Subcutaneous adipose tissue (tissue), 4 donors: ENCODE measurements around the gene CST9. TPM values are rescaled to one million over a fixed set of nuclear protein-coding genes. Genes with fewer than 3 reads are reported as not detected.

Experiments used
- total RNA-seq, 4 donors: library from RNA; depleted of rRNA; stranded (reverse); fragments of >200 nt; gene quantifications; one replicate each; pipeline ENCODE4 v1.1.0, GENCODE V29; 2016
- TF ChIP-seq, protein P1 (sequence below): fragments of 450-650 bp; IDR thresholded peaks from one replicate; pipeline ENCODE4 v1.5.1; 2016; ENCODE audit warnings: low read depth, mild to moderate bottlenecking, control low read depth, antibody characterized with exemption, moderate library complexity

The CST9 gene
- total RNA-seq, 4 donors from 2014 or later = not detected

GRCh38 chr20:23641936-23642751, 36.4 kb upstream of the CST9 start:
- TF ChIP-seq, protein P1, sequence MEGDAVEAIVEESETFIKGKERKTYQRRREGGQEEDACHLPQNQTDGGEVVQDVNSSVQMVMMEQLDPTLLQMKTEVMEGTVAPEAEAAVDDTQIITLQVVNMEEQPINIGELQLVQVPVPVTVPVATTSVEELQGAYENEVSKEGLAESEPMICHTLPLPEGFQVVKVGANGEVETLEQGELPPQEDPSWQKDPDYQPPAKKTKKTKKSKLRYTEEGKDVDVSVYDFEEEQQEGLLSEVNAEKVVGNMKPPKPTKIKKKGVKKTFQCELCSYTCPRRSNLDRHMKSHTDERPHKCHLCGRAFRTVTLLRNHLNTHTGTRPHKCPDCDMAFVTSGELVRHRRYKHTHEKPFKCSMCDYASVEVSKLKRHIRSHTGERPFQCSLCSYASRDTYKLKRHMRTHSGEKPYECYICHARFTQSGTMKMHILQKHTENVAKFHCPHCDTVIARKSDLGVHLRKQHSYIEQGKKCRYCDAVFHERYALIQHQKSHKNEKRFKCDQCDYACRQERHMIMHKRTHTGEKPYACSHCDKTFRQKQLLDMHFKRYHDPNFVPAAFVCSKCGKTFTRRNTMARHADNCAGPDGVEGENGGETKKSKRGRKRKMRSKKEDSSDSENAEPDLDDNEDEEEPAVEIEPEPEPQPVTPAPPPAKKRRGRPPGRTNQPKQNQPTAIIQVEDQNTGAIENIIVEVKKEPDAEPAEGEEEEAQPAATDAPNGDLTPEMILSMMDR = no peak

GRCh38 chr20:23640671-23641667, 35.3 kb upstream of the CST9 start:
- TF ChIP-seq, protein P1 = no peak

- TF ChIP-seq, protein P1 = no peak
Measured at GRCh38 chr20:23640018-23640601, 34.4 kb upstream of the CST9 start.

GRCh38 chr20:23639490-23639958, 33.8 kb upstream of the CST9 start:
- TF ChIP-seq, protein P1 = no peak

- TF ChIP-seq, protein P1 = no peak
Measured at GRCh38 chr20:23638309-23638708, 32.6 kb upstream of the CST9 start.

- TF ChIP-seq, protein P1 = no peak
Measured at GRCh38 chr20:23637282-23638221, 31.8 kb upstream of the CST9 start, which contains the start of gene CST3. CST3 (minus strand) TSS chr20:23637955; CDS start chr20:23637862, 93 bp downstream.
